ENCODE measurements around the gene RPL37A.
"Not testable (repeated sequence)": the region's sequence is repeated elsewhere in the genome, so short reads cannot be mapped to it uniquely, and the experiment has no call there.

RPL37A gene

GRCh38 chr2:216507220-216508160, 8.8 kb downstream of the RPL37A start:
- no peak overlapping the region for H3K4me3 ChIP-seq (ENCODE audit: control insufficient read depth, low read depth, low read length)
- DNase-seq (ENCODE audit: low read depth) = no peak
- TF ChIP-seq, protein P1, sequence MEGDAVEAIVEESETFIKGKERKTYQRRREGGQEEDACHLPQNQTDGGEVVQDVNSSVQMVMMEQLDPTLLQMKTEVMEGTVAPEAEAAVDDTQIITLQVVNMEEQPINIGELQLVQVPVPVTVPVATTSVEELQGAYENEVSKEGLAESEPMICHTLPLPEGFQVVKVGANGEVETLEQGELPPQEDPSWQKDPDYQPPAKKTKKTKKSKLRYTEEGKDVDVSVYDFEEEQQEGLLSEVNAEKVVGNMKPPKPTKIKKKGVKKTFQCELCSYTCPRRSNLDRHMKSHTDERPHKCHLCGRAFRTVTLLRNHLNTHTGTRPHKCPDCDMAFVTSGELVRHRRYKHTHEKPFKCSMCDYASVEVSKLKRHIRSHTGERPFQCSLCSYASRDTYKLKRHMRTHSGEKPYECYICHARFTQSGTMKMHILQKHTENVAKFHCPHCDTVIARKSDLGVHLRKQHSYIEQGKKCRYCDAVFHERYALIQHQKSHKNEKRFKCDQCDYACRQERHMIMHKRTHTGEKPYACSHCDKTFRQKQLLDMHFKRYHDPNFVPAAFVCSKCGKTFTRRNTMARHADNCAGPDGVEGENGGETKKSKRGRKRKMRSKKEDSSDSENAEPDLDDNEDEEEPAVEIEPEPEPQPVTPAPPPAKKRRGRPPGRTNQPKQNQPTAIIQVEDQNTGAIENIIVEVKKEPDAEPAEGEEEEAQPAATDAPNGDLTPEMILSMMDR (IDR thresholded peaks at IDR 0.05; ENCODE audit: control insufficient read depth, insufficient read depth, low read depth, low read length, missing control alignments) = no peak

GRCh38 chr2:216508229-216508628, 9.6 kb downstream of the RPL37A start:
- H3K4me3 ChIP-seq (ENCODE audit: control insufficient read depth, low read depth, low read length) = no peak overlapping the region
- no peak for DNase-seq (ENCODE audit: low read depth)
- TF ChIP-seq, protein P1 (IDR thresholded peaks at IDR 0.05; ENCODE audit: control insufficient read depth, insufficient read depth, low read depth, low read length, missing control alignments) = no peak

DNA sequence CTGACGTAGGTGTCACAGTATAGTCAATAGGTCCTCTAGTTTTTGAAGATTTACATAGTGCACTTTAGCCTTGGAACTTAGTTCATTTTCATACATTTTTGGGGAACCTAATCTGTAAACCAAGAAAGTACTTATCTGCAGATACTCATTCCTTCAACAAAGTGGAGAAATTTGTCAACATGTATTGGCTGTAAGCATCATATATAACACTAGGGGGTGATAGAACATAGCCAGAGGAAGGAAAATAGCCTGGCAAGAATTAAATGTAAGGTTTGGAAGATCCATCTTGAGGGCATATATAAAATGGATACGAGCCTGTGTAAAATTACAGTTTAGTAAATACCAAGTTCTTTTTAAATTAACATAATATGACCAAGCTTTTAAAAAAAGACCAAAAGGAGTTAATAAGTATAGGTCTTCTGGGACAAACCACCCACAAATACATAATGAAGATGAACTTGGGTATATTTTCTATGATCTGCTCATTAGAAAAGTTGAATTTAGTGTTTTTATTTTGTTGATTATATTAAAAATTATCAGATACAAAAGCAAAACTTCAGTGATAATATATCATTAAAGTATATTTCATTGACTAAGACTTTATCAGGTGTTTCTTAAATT, 18.2 kb downstream of the RPL37A start:
- TF ChIP-seq, protein P1 (IDR thresholded peaks at IDR 0.05; ENCODE audit: control insufficient read depth, insufficient read depth, low read depth, low read length, missing control alignments) = peak; percentile 67
- no peak for DNase-seq (ENCODE audit: low read depth)
- H3K4me3 ChIP-seq (ENCODE audit: control insufficient read depth, low read depth, low read length) = no peak overlapping the region

DNA sequence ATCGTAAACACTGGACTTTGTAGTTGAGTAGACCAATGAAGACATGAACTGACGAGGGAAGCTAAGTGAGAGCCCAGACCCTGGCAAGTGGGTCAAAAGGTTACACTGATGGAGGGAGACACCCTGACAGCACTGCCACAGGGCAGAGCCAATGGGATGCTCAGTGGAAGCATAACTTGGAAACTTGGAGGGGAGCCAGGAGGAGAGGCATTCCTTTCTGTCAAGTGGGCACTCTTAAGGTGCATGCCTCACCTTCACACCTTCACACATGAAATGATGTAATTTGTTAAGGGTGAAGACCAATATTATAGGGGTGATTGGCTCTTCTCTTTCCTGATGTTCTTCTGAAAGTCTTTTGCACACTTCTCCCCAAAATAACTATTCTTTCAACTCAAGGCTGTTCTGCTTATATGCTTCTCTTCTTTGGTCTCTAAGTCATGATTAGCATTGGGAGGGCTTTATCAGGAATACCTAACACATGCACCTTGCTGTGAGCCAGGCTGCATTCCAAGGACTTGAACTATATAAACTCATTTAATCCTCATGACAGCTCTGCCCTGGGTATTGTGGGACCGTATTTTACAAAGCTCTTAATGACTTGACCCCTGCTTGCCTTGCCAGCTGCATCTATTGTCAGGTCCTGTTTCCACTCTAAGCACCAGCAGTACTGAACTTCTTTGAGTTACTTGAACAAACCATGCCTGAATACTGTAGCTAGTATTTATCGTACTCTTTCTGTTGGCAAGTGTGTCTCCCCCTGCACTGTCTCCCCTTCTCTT, 19.0 kb downstream of the RPL37A start:
- TF ChIP-seq, protein P1 (IDR thresholded peaks at IDR 0.05; ENCODE audit: control insufficient read depth, insufficient read depth, low read depth, low read length, missing control alignments) = no peak
- no peak overlapping the region for H3K4me3 ChIP-seq (ENCODE audit: control insufficient read depth, low read depth, low read length)
- DNase-seq (ENCODE audit: low read depth) = no peak

GRCh38 chr2:216518566-216519119, 20.0 kb downstream of the RPL37A start:
- DNase-seq (ENCODE audit: low read depth); H3K4me3 ChIP-seq (ENCODE audit: control insufficient read depth, low read depth, low read length): not testable (repeated sequence)

DNA sequence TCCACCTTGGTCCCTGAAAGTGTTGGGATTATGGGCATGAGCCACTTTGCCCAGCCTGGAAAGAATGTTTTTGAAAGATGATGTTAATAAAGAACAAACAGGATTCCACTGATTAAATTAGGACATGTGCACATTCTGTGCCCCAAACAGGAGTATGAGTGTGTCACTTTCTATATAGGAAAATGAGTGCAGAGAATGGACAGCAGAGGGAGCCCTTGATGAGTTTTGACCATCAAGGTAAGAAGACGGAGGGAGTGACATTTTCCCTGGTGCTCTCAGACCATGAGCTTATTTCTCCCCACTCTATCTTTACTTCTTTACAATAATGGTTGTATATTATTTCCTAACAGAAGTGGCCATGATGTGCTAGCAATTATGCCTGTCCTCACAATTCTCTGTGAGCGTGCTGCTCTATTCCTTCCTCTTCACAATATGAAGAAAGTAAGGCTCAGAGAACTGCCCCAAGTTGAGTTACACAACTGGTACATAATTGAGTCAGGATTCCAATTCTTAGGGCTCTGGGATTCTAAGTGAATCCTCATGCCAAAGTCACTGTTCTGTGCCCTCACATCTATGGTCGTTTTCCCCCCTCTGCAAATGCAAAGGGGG, 20.6 kb downstream of the RPL37A start:
- H3K4me3 ChIP-seq (ENCODE audit: control insufficient read depth, low read depth, low read length) = no peak overlapping the region
- peak; percentile 49 for DNase-seq (ENCODE audit: low read depth)
- TF ChIP-seq, protein P1 (IDR thresholded peaks at IDR 0.05; ENCODE audit: control insufficient read depth, insufficient read depth, low read depth, low read length, missing control alignments) = peak; percentile 70
